K562 (cell line): ENCODE measurements around the gene ZBTB20. TPM values are rescaled to one million over a fixed set of nuclear protein-coding genes. Genes with fewer than 3 reads are reported as not detected.

Experiments used
- ATAC-seq: fragments of 200-7000 bp; cut with Tn5 transposase; 3 replicates; pipeline ENCODE4 v1.9.1; 2020; ENCODE audit warnings: moderate library complexity
- BruUV-seq: library from RNA; stranded (reverse); fragments of 400-500 nt; replicated peaks from 2 replicates; lab custom pipeline; 2021; lab: Mats Ljungman, UMichigan
- CTCF ChIA-PET: fragments of 300-600 bp; formaldehyde crosslinking; extraction: SDS; loops from one replicate; lab custom pipeline; 2021; ENCODE audit warnings: low intra/inter-chr PET ratio; lab: Yijun Ruan, JAX
- POLR2A ChIA-PET: fragments of 300-600, 350-650 bp; sonication (Branson Sonifier 250); formaldehyde crosslinking; extraction: SDS; loops from one replicate; lab custom pipeline; 2021; ENCODE audit warnings: antibody characterized with exemption, inconsistent platforms; lab: Yijun Ruan, JAX
- DNase-seq, 4 experiments: peaks; one replicate each; pipeline versions ENCODE4 v3.0.0 to v3.0.0-alpha.2; 2011 to 2018; ENCODE audit warnings: low spot score in 3 of 4, mixed read lengths in 3 of 4; ENCODE audit errors: extremely low read depth in 1 of 4
- FAIRE-seq: peaks from 2 replicates; lab custom pipeline; 2011; peaks lifted over from hg19 to GRCh38; lab: Jason Lieb, UNC
- H2AFZ ChIP-seq: 2 replicates; pipeline ENCODE4 v1.6.0; 2011; ENCODE audit warnings: low read depth, low read length, control low read depth, inconsistent platforms
- H3K27ac ChIP-seq: fragments of 200-600 bp; 3 replicates; pipeline ENCODE4 v1.8.0; 2011; ENCODE audit warnings: low read depth, mild to moderate bottlenecking, control low read depth, inconsistent platforms, low read length, moderate library complexity, mixed read lengths; ENCODE audit errors: extremely low read depth
- H3K27me3 ChIP-seq, 2 experiments: fragments of 300-600 bp in 1 of 2; 2 replicates in 1 of 2; 3 replicates in 1 of 2; pipeline versions ENCODE4 v1.6.0 to v1.8.0; 2011; ENCODE audit warnings: inconsistent platforms in 2 of 2, low read length in 2 of 2, mild to moderate bottlenecking in 1 of 2, mixed read lengths in 1 of 2, moderate library complexity in 1 of 2; ENCODE audit not compliant: control insufficient read depth in 2 of 2, insufficient read depth in 2 of 2
- H3K36me3 ChIP-seq: fragments of 300-600 bp; 3 replicates; pipeline ENCODE4 v1.8.0; 2011; ENCODE audit warnings: mild to moderate bottlenecking, low read length, inconsistent platforms; ENCODE audit not compliant: control insufficient read depth, insufficient read depth
- H3K4me1 ChIP-seq, 2 experiments: fragments of 200-600 bp in 1 of 2; replicated peaks in 1 of 2; 2 replicates in 1 of 2; 3 replicates in 1 of 2; pipeline versions ENCODE4 v1.5.1 to v1.8.0; 2011; ENCODE audit warnings: inconsistent platforms in 2 of 2, low read length in 2 of 2, mild to moderate bottlenecking in 1 of 2, mixed read lengths in 1 of 2, moderate library complexity in 1 of 2; ENCODE audit not compliant: control insufficient read depth in 2 of 2, insufficient read depth in 2 of 2
- H3K4me2 ChIP-seq: 2 replicates; pipeline ENCODE4 v1.6.1; 2011; ENCODE audit warnings: low read length, control low read depth, inconsistent platforms, mixed read lengths; ENCODE audit not compliant: insufficient read depth
- H3K4me3 ChIP-seq: fragments of 200-600 bp; sonication (generic), shearing (Covaris generic); 2 replicates; pipeline ENCODE4 v1.5.1; 2016; ENCODE audit warnings: control low read depth, inconsistent platforms
- H3K79me2 ChIP-seq: fragments of 200-600 bp; 3 replicates; pipeline ENCODE4 v1.8.0; 2011; ENCODE audit warnings: low read length, inconsistent platforms; ENCODE audit not compliant: control insufficient read depth, insufficient read depth
- H3K9ac ChIP-seq, 2 experiments: 2 replicates each; pipeline versions ENCODE4 v1.6.0 to v1.6.1; 2011; ENCODE audit warnings: low read depth in 2 of 2, low read length in 2 of 2, control low read depth in 1 of 2, inconsistent platforms in 1 of 2, mild to moderate bottlenecking in 1 of 2, mixed read lengths in 1 of 2; ENCODE audit not compliant: insufficient read depth in 1 of 2
- H3K9me1 ChIP-seq: one replicate; pipeline ENCODE4 v1.6.0; 2011; ENCODE audit warnings: inconsistent platforms, mild to moderate bottlenecking, low read length, moderate library complexity; ENCODE audit not compliant: control insufficient read depth, insufficient read depth
- H3K9me3 ChIP-seq: replicated peaks from 2 replicates; pipeline ENCODE4 v1.5.1; 2011; ENCODE audit warnings: low read depth, low read length, inconsistent platforms; ENCODE audit not compliant: control insufficient read depth, insufficient read depth
- H4K20me1 ChIP-seq: replicated peaks from 2 replicates; pipeline ENCODE4 v1.6.1; 2011; ENCODE audit warnings: low read length, inconsistent platforms, mixed read lengths; ENCODE audit not compliant: control insufficient read depth, insufficient read depth
- HNRNPK ChIP-seq: fragments of 200-400 bp; formaldehyde crosslinking; IDR thresholded peaks from one replicate; pipeline ENCODE4 v1.6.1; 2018; ENCODE audit warnings: mild to moderate bottlenecking, low read depth, low read length; ENCODE audit not compliant: poor library complexity, severe bottlenecking
- RERE ChIP-seq: sonication (generic); formaldehyde crosslinking; IDR thresholded peaks from 2 replicates; pipeline ENCODE4 v1.8.0; 2023; ENCODE audit warnings: missing genetic modification reagents, mild to moderate bottlenecking, borderline replicate concordance
- THRB ChIP-seq: fragments of 450-650 bp; formaldehyde crosslinking; conservative IDR thresholded peaks from 2 replicates; pipeline ENCODE4 v1.4.0; 2022; ENCODE audit warnings: mild to moderate bottlenecking, missing genetic modification characterization
- WGBS: fragments of 100-300 bp; shearing (Covaris generic); methylation state at CpG from one replicate; pipeline ENCODE4 v1.1.6; 2016; ENCODE audit warnings: low coverage, mixed read lengths; ENCODE audit not compliant: insufficient coverage; ENCODE audit errors: missing lambda C conversion rate; 5-methylcytosine and 5-hydroxymethylcytosine counted together
- in situ Hi-C: fragments of 300-500 bp; cut with MboI; formaldehyde crosslinking; loops from 4 replicates; pipeline ENCODE4 v1.15.0; 2018; ENCODE audit warnings: inconsistent platforms, mixed read lengths
- intact Hi-C: fragments of 100-400 bp; cut with micrococcal nuclease; formaldehyde crosslinking; loops from 2 replicates; pipeline ENCODE4 v1.14.2; 2022
- polyA plus RNA-seq, 8 experiments: library from polyadenylated mRNA; depleted of rRNA in 4 of 8; stranded (reverse) in 5 of 8; unstranded in 3 of 8; fragments of >200 nt; fragmentation: Nextera tagmentation in 2 of 8; fragmentation: Illumina TruSeq in 1 of 8; extraction: Ambion mirVana in 2 of 8; extraction: Trizol in 1 of 8; gene quantifications; 2 replicates each; pipeline versions ENCODE4 v1.2.1 to v1.2.3, GENCODE V29; 2011 to 2014; ENCODE audit warnings: inconsistent platforms in 1 of 8, missing spikeins in 1 of 8
- total RNA-seq, 7 experiments: library from RNA; depleted of rRNA in 6 of 7; stranded (reverse); fragments of >200 nt in 6 of 7; fragmentation: Illumina TruSeq in 2 of 7; extraction: Trizol in 2 of 7; gene quantifications; 2 replicates each; pipeline versions ENCODE4 v1.2.1 to v1.2.3, GENCODE V29; 2011 to 2021; ENCODE audit warnings: low replicate concordance in 1 of 7

The ZBTB20 gene
- total and polyA plus RNA-seq, 9 of the 15 experiments (the other 6 are each of a cell fraction or from before 2014, with no cell fraction given) = 0.17 to 1.7 (median 0.45) TPM

- TF ChIP-seq RERE (CRISPR knock-in tag) = no peak
Observed at GRCh38 chr3:114904633-114905032, 242.5 kb downstream of the ZBTB20 start (continued).

GRCh38 chr3:114903213-114903612, 243.9 kb downstream of the ZBTB20 start:
- no peaks in the 10 kb centered on the region for H4K20me1 ChIP-seq
- no peaks in the 10 kb centered on the region for H3K79me2 ChIP-seq
- H3K27ac ChIP-seq = no peak overlapping the region
- H2AFZ ChIP-seq = no peak overlapping the region
- FAIRE-seq (no peak), DNase-seq (no peak), ATAC-seq (no peak)
- no peaks in the 10 kb centered on the region for H3K27me3 ChIP-seq
- no peaks in the 10 kb centered on the region for H3K36me3 ChIP-seq
- intact Hi-C loops (no loop called here), in situ Hi-C loops (no loop called here)
- no peaks in the 10 kb centered on the region for H3K9me1 ChIP-seq
- no peak overlapping the region for H3K4me2 ChIP-seq
- ChIA-PET POLR2A (no interaction called here), CTCF (no interaction called here)
- H3K4me1 ChIP-seq = no peaks in the 10 kb centered on the region; a peak in 1 of 5 replicates
- 0% methylated on average over 1 of the region's 1 CpG for WGBS
- TF ChIP-seq THRB = no peak
- TF ChIP-seq HNRNPK = no peak
- H3K4me3 ChIP-seq = no peak overlapping the region
- H3K9ac ChIP-seq = no peak overlapping the region
- no TSS peak for BruUV-seq
- no peaks in the 10 kb centered on the region for H3K9me3 ChIP-seq
